ENCODE results near the gene ELL.

DNA sequence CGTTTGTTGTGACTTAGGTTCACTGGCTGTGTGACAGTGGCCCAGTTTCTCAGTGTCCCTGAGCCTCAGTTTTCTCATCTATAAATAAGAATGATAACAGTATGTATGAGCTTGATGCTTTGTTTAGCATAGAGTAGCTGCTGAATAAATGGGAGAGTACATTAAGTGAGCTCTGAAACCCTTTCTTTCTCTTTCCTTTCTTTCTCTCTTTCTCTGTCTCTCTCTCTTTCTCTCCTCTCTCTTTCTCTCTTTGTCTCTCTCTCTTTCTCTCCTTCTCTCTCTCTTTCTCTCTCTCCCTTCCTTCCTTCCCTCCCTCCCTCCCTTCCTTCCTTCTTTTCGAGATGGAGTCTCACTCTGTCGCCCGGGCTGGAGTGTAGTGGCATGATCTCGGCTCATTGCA is 37.8 kb upstream of the ELL start:
- no peak for TF ChIP-seq CTCF (IDR thresholded peaks at IDR 0.05 in 4 of 5, conservative IDR thresholded peaks at IDR 0.05 in 1 of 5)
- no peak for TF ChIP-seq POLR2A (IDR thresholded peaks at IDR 0.05)
